HCT116 (cell line): ENCODE measurements around the gene ACCS.

Source experiments
- CTCF ChIP-seq, 3 experiments: fragments of 200-600 bp in 1 of 3; sonication (generic) in 1 of 3; IDR thresholded peaks in 2 of 3; conservative IDR thresholded peaks in 1 of 3; 2 replicates each; pipeline ENCODE4 v1.5.1; 2012 to 2017; ENCODE audit warnings: low read depth in 2 of 3, low read length in 2 of 3, antibody characterized with exemption in 1 of 3, borderline replicate concordance in 1 of 3, control low read depth in 1 of 3, mild to moderate bottlenecking in 1 of 3, mixed read lengths in 1 of 3, mixed run types in 1 of 3, moderate library complexity in 1 of 3; ENCODE audit not compliant: insufficient read depth in 1 of 3
- EGR1 ChIP-seq: IDR thresholded peaks from 2 replicates; pipeline ENCODE4 v1.6.1; 2012; ENCODE audit warnings: low read depth
- POLR2A ChIP-seq: IDR thresholded peaks from 2 replicates; pipeline ENCODE4 v1.7.0; 2011; ENCODE audit warnings: borderline replicate concordance; ENCODE audit not compliant: insufficient read depth, insufficient read length; ENCODE audit errors: extremely low read depth
- SIN3A ChIP-seq: IDR thresholded peaks from 2 replicates; pipeline ENCODE4 v1.6.1; 2012; ENCODE audit warnings: low read depth
- SRF ChIP-seq: IDR thresholded peaks from 2 replicates; pipeline ENCODE4 v1.6.1; 2012; ENCODE audit warnings: low read depth

- no peak for TF ChIP-seq SIN3A
- peak; percentile 53 to 90 (median 84); a peak in 5 of 6 replicates for TF ChIP-seq CTCF (IDR thresholded peaks at IDR 0.05 in 2 of 3, conservative IDR thresholded peaks at IDR 0.05 in 1 of 3; ENCODE audit: borderline replicate concordance in 1 of 3, insufficient read depth in 1 of 3, low read depth in 2 of 3, low read length in 2 of 3)
- TF ChIP-seq POLR2A: no peak
- TF ChIP-seq SRF: no peak
- no peak for TF ChIP-seq EGR1
These were observed 44.2 kb downstream of the ACCS start for GRCh38 chr11:44110231-44110679.
